ENCODE data around the gene ZNF507.

Gene ZNF507

DNA sequence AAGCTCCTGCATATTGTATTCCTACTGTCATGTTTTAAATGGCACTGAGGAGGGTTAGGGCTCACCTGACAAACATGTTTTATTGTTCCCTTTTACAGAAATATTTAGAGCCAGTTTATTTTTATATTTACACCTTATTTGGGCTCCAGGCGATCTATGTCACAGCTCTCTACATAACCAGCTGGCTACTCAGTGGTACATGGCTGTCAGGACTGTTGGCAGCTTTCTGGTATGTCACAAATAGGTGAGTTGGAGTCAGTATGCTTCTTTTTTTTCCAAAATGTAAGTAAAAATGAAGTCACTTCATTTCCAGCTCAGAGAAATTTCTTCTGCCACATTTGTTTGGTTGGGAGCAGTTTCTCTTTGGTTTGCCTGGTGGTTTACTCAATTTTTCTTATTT lies 91.7 kb downstream of the ZNF507 start:
- Histone ChIP-seq H2BK120ac (ENCODE audit: low read depth, low read length) (no peak overlapping the region), H3K9ac (ENCODE audit: low read length) (no peak overlapping the region), H4K5ac (ENCODE audit: low read length) (no peak overlapping the region), H3K27ac (ENCODE audit: low read depth, low read length) (no peak overlapping the region), H3K4me2 (ENCODE audit: low read length) (no peak overlapping the region), H2AK5ac (ENCODE audit: low read length) (no peak overlapping the region), H2BK15ac (replicated peaks; ENCODE audit: low read depth) (no peak overlapping the region), H3K27me3 (ENCODE audit: insufficient read depth, low read length, poor library complexity) (no peaks in the 10 kb centered on the region), H3K4me3 (ENCODE audit: low read length) (no peak overlapping the region), H3K79me2 (ENCODE audit: control insufficient read depth, insufficient read depth, low read length) (no peaks in the 10 kb centered on the region), H3K4ac (ENCODE audit: low read depth, low read length) (no peak overlapping the region), H3K56ac (ENCODE audit: low read length) (no peak overlapping the region), H3K18ac (ENCODE audit: low read length) (no peak overlapping the region), H4K8ac (ENCODE audit: low read depth, low read length) (no peak overlapping the region), H3K23ac (ENCODE audit: low read length) (no peak overlapping the region), H3K36me3 (ENCODE audit: control insufficient read depth, insufficient read depth, low read length) (no peaks in the 10 kb centered on the region), H3K79me1 (ENCODE audit: low read length) (no peaks in the 10 kb centered on the region), H3K4me1 (ENCODE audit: control insufficient read depth, low read depth, low read length) (no peaks in the 10 kb centered on the region), H2BK5ac (ENCODE audit: low read length) (no peak overlapping the region)
- DNase-seq: no peak
- no CpG with 5 or more reads among the region's 1 CpG for WGBS (ENCODE audit: extremely low coverage, insufficient coverage, low lambda C conversion rate)
